IMR-90 (cell line): ENCODE data around the gene SH2D4B. TPM values are rescaled to one million over a fixed set of nuclear protein-coding genes. Genes with fewer than 3 reads are reported as not detected.

Experiments used
- ATAC-seq: fragments of 200-7000 bp; cut with Tn5 transposase; 2 replicates; pipeline ENCODE4 v1.9.1; 2020; ENCODE audit warnings: low read depth, mild to moderate bottlenecking, moderate library complexity
- BruUV-seq: library from RNA; stranded (reverse); fragments of 400-500 nt; replicated peaks from 2 replicates; lab custom pipeline; 2021; lab: Mats Ljungman, UMichigan
- CTCF ChIA-PET: fragments of 300-600 bp; formaldehyde crosslinking; extraction: SDS; loops from one replicate; lab custom pipeline; 2021; ENCODE audit warnings: antibody characterized with exemption; lab: Yijun Ruan, JAX
- POLR2A ChIA-PET: fragments of 300-600 bp; sonication (Branson Sonifier 250); formaldehyde crosslinking; loops from one replicate; lab custom pipeline; 2022; ENCODE audit warnings: antibody characterized with exemption; ENCODE audit not compliant: unreplicated experiment; lab: Charles Lee
- DNase-seq: peaks from one replicate; pipeline ENCODE4 v3.0.0; 2013
- H2AFZ ChIP-seq: replicated peaks from 2 replicates; pipeline ENCODE3; 2013; ENCODE audit warnings: low read length, mild to moderate bottlenecking; ENCODE audit not compliant: poor library complexity
- H2AK5ac ChIP-seq: 2 replicates; pipeline ENCODE4 v1.6.1; 2013; ENCODE audit warnings: low read depth, low read length, inconsistent platforms
- H2AK9ac ChIP-seq: replicated peaks from 2 replicates; pipeline ENCODE3; 2013; ENCODE audit warnings: mild to moderate bottlenecking, low read depth, low read length, moderate library complexity; ENCODE audit not compliant: poor library complexity
- H2BK120ac ChIP-seq: 2 replicates; pipeline ENCODE4 v1.6.1; 2013; ENCODE audit warnings: low read depth, low read length, inconsistent platforms
- H2BK15ac ChIP-seq: 3 replicates; pipeline ENCODE4 v1.6.1; 2013; ENCODE audit warnings: low read depth, low read length, inconsistent platforms
- H2BK20ac ChIP-seq: 2 replicates; pipeline ENCODE4 v1.6.1; 2013; ENCODE audit warnings: low read depth, mild to moderate bottlenecking, inconsistent platforms, low read length, moderate library complexity
- H2BK5ac ChIP-seq: 2 replicates; pipeline ENCODE4 v1.6.1; 2013; ENCODE audit warnings: mild to moderate bottlenecking, low read depth, low read length, inconsistent platforms; ENCODE audit not compliant: poor library complexity, severe bottlenecking
- H3K14ac ChIP-seq: replicated peaks from 2 replicates; pipeline ENCODE4 v1.6.1; 2013; ENCODE audit warnings: low read depth, low read length, inconsistent platforms
- H3K18ac ChIP-seq: 2 replicates; pipeline ENCODE4 v1.6.1; 2013; ENCODE audit warnings: low read depth, low read length, control low read depth
- H3K23ac ChIP-seq: 2 replicates; pipeline ENCODE4 v1.6.1; 2013; ENCODE audit warnings: low read depth, low read length, inconsistent platforms
- H3K27ac ChIP-seq: 2 replicates; pipeline ENCODE4 v1.5.1; 2013; ENCODE audit warnings: mild to moderate bottlenecking, control low read depth, low read length; ENCODE audit not compliant: insufficient read depth
- H3K27me3 ChIP-seq: 2 replicates; pipeline ENCODE4 v1.6.1; 2013; ENCODE audit warnings: low read length; ENCODE audit not compliant: control insufficient read depth, insufficient read depth
- H3K36me3 ChIP-seq: 2 replicates; pipeline ENCODE4 v1.6.1; 2013; ENCODE audit warnings: low read length, mixed read lengths; ENCODE audit not compliant: control insufficient read depth, insufficient read depth
- H3K4ac ChIP-seq: 2 replicates; pipeline ENCODE4 v1.6.1; 2013; ENCODE audit warnings: low read depth, low read length, inconsistent platforms
- H3K4me1 ChIP-seq: 2 replicates; pipeline ENCODE4 v1.6.1; 2013; ENCODE audit warnings: low read length, mixed read lengths; ENCODE audit not compliant: control insufficient read depth, insufficient read depth
- H3K4me2 ChIP-seq: 2 replicates; pipeline ENCODE4 v1.6.1; 2013; ENCODE audit warnings: low read depth, mild to moderate bottlenecking, control low read depth, low read length, moderate library complexity
- H3K4me3 ChIP-seq: 2 replicates; pipeline ENCODE4 v1.5.1; 2013; ENCODE audit warnings: low read depth, mild to moderate bottlenecking, control low read depth, low read length, moderate library complexity; ENCODE audit not compliant: insufficient read depth
- H3K56ac ChIP-seq: 2 replicates; pipeline ENCODE4 v1.6.1; 2013; ENCODE audit warnings: low read length, inconsistent platforms; ENCODE audit not compliant: insufficient read depth; ENCODE audit errors: extremely low read depth
- H3K79me1 ChIP-seq, 2 experiments: 2 replicates each; pipeline ENCODE4 v1.6.1; 2013; ENCODE audit warnings: low read length in 2 of 2, inconsistent platforms in 1 of 2, low read depth in 1 of 2
- H3K9ac ChIP-seq: 2 replicates; pipeline ENCODE4 v1.6.1; 2013; ENCODE audit warnings: low read depth, low read length, control low read depth
- H3K9me1 ChIP-seq: 2 replicates; pipeline ENCODE4 v1.6.1; 2013; ENCODE audit warnings: low read length, inconsistent platforms; ENCODE audit not compliant: insufficient read depth
- H3K9me3 ChIP-seq: 2 replicates; pipeline ENCODE4 v1.6.1; 2013; ENCODE audit warnings: low read length; ENCODE audit not compliant: control insufficient read depth, insufficient read depth
- H4K20me1 ChIP-seq: 2 replicates; pipeline ENCODE4 v1.6.1; 2013; ENCODE audit warnings: low read length, inconsistent platforms; ENCODE audit not compliant: insufficient read depth
- H4K5ac ChIP-seq: 2 replicates; pipeline ENCODE4 v1.6.1; 2013; ENCODE audit warnings: mild to moderate bottlenecking, low read depth, low read length, control low read depth
- H4K8ac ChIP-seq, 2 experiments: 2 replicates each; pipeline ENCODE4 v1.6.1; 2013; ENCODE audit warnings: low read depth in 2 of 2, low read length in 2 of 2, control low read depth in 1 of 2, inconsistent platforms in 1 of 2
- H4K91ac ChIP-seq: 2 replicates; pipeline ENCODE4 v1.6.1; 2013; ENCODE audit warnings: low read depth, low read length, inconsistent platforms; ENCODE audit not compliant: insufficient read depth
- BHLHE40 ChIP-seq: fragments of 150-350 bp; IDR thresholded peaks from 2 replicates; pipeline ENCODE4 v1.6.1; 2016; ENCODE audit warnings: mild to moderate bottlenecking, low read depth, low read length
- CEBPB ChIP-seq: IDR thresholded peaks from 2 replicates; pipeline ENCODE4 v1.6.1; 2012; ENCODE audit warnings: low read depth, low read length, improper control_type of control experiment
- CHD1 ChIP-seq: IDR thresholded peaks from 2 replicates; pipeline ENCODE4 v1.6.1; 2012; ENCODE audit warnings: low read depth, low read length, improper control_type of control experiment
- CTCF ChIP-seq: conservative IDR thresholded peaks from 2 replicates; pipeline ENCODE4 v1.5.1; 2012; ENCODE audit warnings: mild to moderate bottlenecking, low read depth, low read length, improper control_type of control experiment
- ELK1 ChIP-seq: fragments of 150-350 bp; IDR thresholded peaks from 2 replicates; pipeline ENCODE4 v1.6.1; 2016; ENCODE audit warnings: low read depth, mild to moderate bottlenecking, low read length, moderate library complexity, borderline replicate concordance
- FOS ChIP-seq: fragments of 150-350 bp; IDR thresholded peaks from 2 replicates; pipeline ENCODE4 v1.6.1; 2016; ENCODE audit warnings: low read depth, low read length
- MAFK ChIP-seq: IDR thresholded peaks from 2 replicates; pipeline ENCODE4 v1.6.1; 2012; ENCODE audit warnings: low read depth, low read length, improper control_type of control experiment
- MAZ ChIP-seq: IDR thresholded peaks from 2 replicates; pipeline ENCODE4 v1.6.1; 2012; ENCODE audit warnings: low read depth, mild to moderate bottlenecking, low read length, improper control_type of control experiment, moderate library complexity, borderline replicate concordance
- MXI1 ChIP-seq: IDR thresholded peaks from 2 replicates; pipeline ENCODE4 v1.6.1; 2012; ENCODE audit warnings: low read depth, mild to moderate bottlenecking, low read length, moderate library complexity, borderline replicate concordance
- NFE2L2 ChIP-seq: fragments of 150-350 bp; IDR thresholded peaks from 2 replicates; pipeline ENCODE4 v1.6.1; 2016; ENCODE audit warnings: low read depth, mild to moderate bottlenecking, low read length
- POLR2A ChIP-seq: IDR thresholded peaks from 2 replicates; pipeline ENCODE4 v1.6.1; 2012; ENCODE audit warnings: mild to moderate bottlenecking, low read depth, low read length
- RAD21 ChIP-seq: IDR thresholded peaks from 2 replicates; pipeline ENCODE4 v1.6.1; 2012; ENCODE audit warnings: low read length, improper control_type of control experiment
- RCOR1 ChIP-seq: IDR thresholded peaks from 2 replicates; pipeline ENCODE4 v1.6.1; 2012; ENCODE audit warnings: mild to moderate bottlenecking, low read length, improper control_type of control experiment; ENCODE audit not compliant: insufficient replicate concordance
- RFX5 ChIP-seq: IDR thresholded peaks from 2 replicates; pipeline ENCODE4 v1.8.0; 2012; ENCODE audit warnings: low read depth, mild to moderate bottlenecking, low read length, moderate library complexity
- SMC3 ChIP-seq: fragments of 150-350 bp; IDR thresholded peaks from 2 replicates; pipeline ENCODE4 v1.6.1; 2016; ENCODE audit warnings: low read depth, mild to moderate bottlenecking, antibody characterized with exemption, low read length, moderate library complexity
- USF2 ChIP-seq: fragments of 150-350 bp; IDR thresholded peaks from 2 replicates; pipeline ENCODE4 v1.6.1; 2017; ENCODE audit warnings: mild to moderate bottlenecking, antibody characterized with exemption, low read length, low read depth
- WGBS, 2 experiments: methylation state at CpG; one replicate each; pipeline versions ENCODE4 v1.1.5 to v1.1.7; 2013; ENCODE audit warnings: missing lambda C conversion rate in 2 of 2; ENCODE audit not compliant: insufficient read length in 1 of 2; ENCODE audit errors: extremely low coverage in 2 of 2; 5-methylcytosine and 5-hydroxymethylcytosine counted together
- dilution Hi-C: fragments of 300-500 bp; cut with HindIII; formaldehyde crosslinking; loops from one replicate; pipeline ENCODE4 v1.14.3; 2018; ENCODE audit warnings: low sequenced_read_pairs; ENCODE audit not compliant: unreplicated experiment
- in situ Hi-C: fragments of 300-500 bp; cut with MboI; formaldehyde crosslinking; loops from 3 replicates; pipeline ENCODE4 v1.14.3; 2019; ENCODE audit warnings: low sequenced_read_pairs, inconsistent platforms, mixed read lengths
- intact Hi-C: fragments of 100-400 bp; cut with micrococcal nuclease; formaldehyde crosslinking; loops from 2 replicates; pipeline ENCODE4 v1.10.0; 2022
- polyA plus RNA-seq, 3 experiments: library from polyadenylated mRNA; depleted of rRNA; stranded (reverse); fragments of >200 nt; gene quantifications; 2 replicates each; pipeline ENCODE4 v1.2.3, GENCODE V29; 2012; ENCODE audit warnings: low replicate concordance in 1 of 3
- total RNA-seq: library from RNA; depleted of rRNA; stranded (reverse); fragments of >200 nt; gene quantifications from 2 replicates; pipeline ENCODE4 v1.2.3, GENCODE V29; 2012

SH2D4B gene
- total and polyA plus RNA-seq, 2 of the 4 experiments (the other 2 are of a cell fraction): not detected

GRCh38 chr10:80617807-80618206 lies 80.1 kb downstream of the SH2D4B start:
- H2AFZ ChIP-seq: no peak overlapping the region
- H3K9me1 ChIP-seq: no peaks in the 10 kb centered on the region
- H3K4me2 ChIP-seq: no peak overlapping the region
- H2BK120ac ChIP-seq: no peak overlapping the region
- intact Hi-C loops: no loop called here
- H3K79me1 ChIP-seq: no peaks in the 10 kb centered on the region
- no peak overlapping the region for H4K5ac ChIP-seq
- H4K8ac ChIP-seq: no peak overlapping the region
- ATAC-seq (no peak), DNase-seq (no peak)
- no peak overlapping the region for H3K9ac ChIP-seq
- H2AK9ac ChIP-seq: no peak overlapping the region
- H3K18ac ChIP-seq: no peak overlapping the region
- no peaks in the 10 kb centered on the region for H4K20me1 ChIP-seq
- H2BK15ac ChIP-seq: no peak overlapping the region
- no peaks in the 10 kb centered on the region for H3K36me3 ChIP-seq
- no peak overlapping the region for H3K4me3 ChIP-seq
- in situ Hi-C loops: no loop called here
- H3K56ac ChIP-seq: no peak overlapping the region
- ChIA-PET POLR2A (no interaction called here), CTCF (no interaction called here)
- dilution Hi-C loops: no loop called here
- no peak overlapping the region for H2BK5ac ChIP-seq
- H3K27ac ChIP-seq: no peak overlapping the region
- BruUV-seq: no TSS peak
- no peak overlapping the region for H3K14ac ChIP-seq
- WGBS, 2 experiments: no CpG with 5 or more reads among the region's 3 CpGs
- no peak overlapping the region for H3K23ac ChIP-seq
- TF ChIP-seq USF2: no peak
- TF ChIP-seq MAFK: no peak
- no peak for TF ChIP-seq SMC3
- TF ChIP-seq CHD1: no peak
- TF ChIP-seq MAZ: no peak
- no peak for TF ChIP-seq MXI1
- TF ChIP-seq RAD21: no peak
- no peak for TF ChIP-seq RFX5
- no peak for TF ChIP-seq CTCF
- no peak for TF ChIP-seq BHLHE40
- TF ChIP-seq RCOR1: no peak
- no peak for TF ChIP-seq CEBPB
- TF ChIP-seq POLR2A: no peak
- TF ChIP-seq NFE2L2: no peak
- no peak for TF ChIP-seq FOS
- TF ChIP-seq ELK1: no peak
- no peak overlapping the region for H2AK5ac ChIP-seq
- no peak overlapping the region for H2BK20ac ChIP-seq
- H4K91ac ChIP-seq: no peak overlapping the region
- H3K4me1 ChIP-seq: no peaks in the 10 kb centered on the region
- no peak overlapping the region for H3K4ac ChIP-seq
- H3K9me3 ChIP-seq: no peaks in the 10 kb centered on the region
- no peaks in the 10 kb centered on the region for H3K27me3 ChIP-seq
